GM12875 (cell line): ENCODE measurements around the gene TOR1AIP2.

Experiments
- H3K4me3 ChIP-seq: one replicate; pipeline ENCODE4 v1.5.1; 2011; ENCODE audit warnings: low read depth, low read length, control low read depth
- CTCF ChIP-seq: IDR thresholded peaks from 2 replicates; pipeline ENCODE4 v1.5.1; 2011; ENCODE audit warnings: low read depth, mild to moderate bottlenecking, control low read depth, inconsistent platforms, low read length, moderate library complexity, borderline replicate concordance; ENCODE audit not compliant: insufficient read depth

TOR1AIP2 gene

GRCh38 chr1:179876300-179876715 lies 1.3 kb downstream of the TOR1AIP2 start:
- H3K4me3 ChIP-seq, result no peak overlapping the region
- TF ChIP-seq CTCF, result no peak

GRCh38 chr1:179875596-179876299 lies 1.9 kb downstream of the TOR1AIP2 start:
- TF ChIP-seq CTCF, result no peak
- H3K4me3 ChIP-seq, result no peak overlapping the region

- no peak overlapping the region for H3K4me3 ChIP-seq
- no peak for TF ChIP-seq CTCF
These were observed 4.2 kb downstream of the TOR1AIP2 start for GRCh38 chr1:179873438-179873851.

GRCh38 chr1:179872558-179872957 lies 5.0 kb downstream of the TOR1AIP2 start:
- no peak for TF ChIP-seq CTCF

GRCh38 chr1:179871940-179872339 lies 5.7 kb downstream of the TOR1AIP2 start:
- TF ChIP-seq CTCF, result no peak
- H3K4me3 ChIP-seq, result no peak overlapping the region

More at GRCh38 chr1:179872558-179872957, 5.0 kb downstream of the TOR1AIP2 start:
- no peak overlapping the region for H3K4me3 ChIP-seq

- no peak for TF ChIP-seq CTCF
- H3K4me3 ChIP-seq, result no peak overlapping the region
These were observed 6.7 kb downstream of the TOR1AIP2 start for GRCh38 chr1:179870870-179871269.

- TF ChIP-seq CTCF, result peak; percentile 66
- no peak overlapping the region for H3K4me3 ChIP-seq
These were observed 9.9 kb downstream of the TOR1AIP2 start for GRCh38 chr1:179867493-179868330.
